ENCODE results near the gene LRP3.
"Not testable (repeated sequence)": the region's sequence is repeated elsewhere in the genome, so short reads cannot be mapped to it uniquely, and the experiment has no call there.

The LRP3 gene

GRCh38 chr19:33220735-33221134, 26.6 kb downstream of the LRP3 start:
- no peak for DNase-seq

- no peak for DNase-seq
Measured at GRCh38 chr19:33221638-33222037, 27.5 kb downstream of the LRP3 start.

DNA sequence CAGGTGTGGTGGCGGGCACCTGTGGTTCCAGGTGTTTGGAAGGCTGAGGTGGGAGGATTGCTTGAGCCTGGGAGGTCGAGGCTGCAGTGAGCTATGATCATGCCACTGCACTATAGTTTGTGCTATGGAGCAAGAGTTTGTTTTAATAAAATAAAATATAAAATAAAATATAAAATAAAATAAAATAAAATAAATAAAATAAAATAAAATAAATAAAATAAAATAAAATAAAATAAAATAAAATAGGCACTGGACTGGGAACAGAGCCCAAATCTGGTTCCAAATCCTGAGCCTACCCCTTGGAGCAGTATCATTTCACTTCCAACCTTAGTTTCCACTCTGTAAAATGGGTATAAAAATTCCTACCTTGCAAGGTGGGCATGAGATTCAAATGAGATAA, 28.1 kb downstream of the LRP3 start:
- not testable (repeated sequence) for DNase-seq

DNA sequence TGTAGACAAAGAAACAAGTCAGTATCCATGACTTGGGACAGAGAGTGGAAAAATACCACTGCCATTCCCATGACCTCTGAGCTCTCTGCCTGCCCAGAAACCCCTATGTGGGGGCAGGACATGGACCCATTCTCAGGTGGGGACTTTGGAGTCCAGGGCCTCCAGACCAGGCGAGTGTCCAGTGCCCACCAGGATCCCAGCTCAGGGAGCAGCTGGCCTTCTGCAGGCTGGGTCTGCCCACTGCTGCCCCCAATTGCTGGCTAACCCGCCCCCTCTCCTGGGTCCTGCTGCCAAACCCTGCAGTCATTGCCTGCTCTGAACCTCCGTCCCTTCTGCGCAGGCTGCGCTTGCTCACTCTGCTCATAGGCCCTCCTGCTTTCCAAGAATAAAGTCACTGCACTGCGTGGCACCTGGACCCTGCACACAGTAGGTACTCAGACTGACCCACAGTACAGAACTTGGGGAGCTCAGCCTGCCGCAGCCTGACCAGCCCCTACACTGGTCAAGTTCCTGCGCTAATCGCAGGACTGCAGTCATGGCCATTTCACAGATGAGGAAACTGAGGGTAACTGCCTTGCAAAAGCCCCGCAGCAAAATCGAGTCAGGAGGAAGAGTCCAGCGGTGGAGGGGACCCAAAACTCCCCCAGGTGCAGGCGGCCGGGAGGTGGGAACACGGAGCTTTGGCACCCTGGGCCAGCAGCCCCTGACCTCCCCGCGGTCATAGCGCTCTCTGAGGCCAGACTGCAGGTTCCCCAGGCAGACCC, 30.7 kb downstream of the LRP3 start:
- no peak for DNase-seq

DNA sequence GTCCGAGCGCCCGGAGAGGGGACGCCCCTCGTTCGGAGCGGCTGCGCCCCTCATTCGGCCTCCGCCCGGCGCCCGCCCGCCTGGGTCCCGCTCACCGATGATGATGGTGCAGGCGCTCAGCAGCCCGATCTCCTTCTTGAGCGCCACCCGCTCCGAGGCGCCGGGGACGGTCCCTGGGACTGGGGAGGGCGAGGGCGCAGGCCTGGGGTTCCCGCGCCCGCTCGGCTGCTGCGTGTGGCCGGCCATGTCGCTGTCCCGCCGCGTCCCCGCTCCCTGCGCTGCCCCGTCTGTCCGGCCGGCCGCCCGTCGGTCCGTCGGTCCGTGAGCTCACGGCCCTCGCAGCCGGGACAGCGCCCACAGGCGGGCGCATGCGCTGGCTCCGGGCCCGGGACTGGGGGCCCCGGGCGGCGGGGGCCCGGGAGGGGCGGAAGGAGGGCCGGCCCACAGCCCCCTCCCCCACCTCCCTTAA, 31.4 kb downstream of the LRP3 start, which contains the start of gene SLC7A10:
Gene SLC7A10, minus strand, starts transcription at position 393 of the 469 bp plus-strand sequence. Its CDS starts 147 bp downstream, at position 246.
- no peak for DNase-seq

GRCh38 chr19:33226550-33227241, 32.6 kb downstream of the LRP3 start:
- DNase-seq, result no peak

- no peak for DNase-seq
Measured at GRCh38 chr19:33227242-33227650, 33.1 kb downstream of the LRP3 start.

GRCh38 chr19:33227870-33228599, 33.9 kb downstream of the LRP3 start:
- DNase-seq, result no peak

DNA sequence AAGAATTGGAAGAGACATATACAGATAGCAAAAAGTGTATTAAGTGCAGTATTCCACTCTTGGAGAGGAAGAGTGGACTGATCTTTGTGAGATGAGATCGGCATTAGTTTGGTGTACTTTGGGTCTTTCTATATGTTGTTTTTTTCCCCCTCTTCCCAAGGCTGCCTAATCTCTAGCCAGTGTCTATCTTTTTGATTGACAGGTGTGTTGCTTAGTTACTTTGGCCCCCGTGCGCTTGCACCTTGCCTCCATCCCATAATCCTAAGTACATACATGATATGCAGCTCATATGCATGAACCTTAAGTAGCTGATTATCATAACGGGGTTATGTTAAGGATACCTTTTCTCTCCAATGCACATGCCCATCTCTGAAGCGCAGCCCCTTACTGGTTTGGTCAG, 35.8 kb downstream of the LRP3 start:
- DNase-seq, result no peak

- DNase-seq, result no peak
Measured at GRCh38 chr19:33231511-33231910, 37.4 kb downstream of the LRP3 start.

DNA sequence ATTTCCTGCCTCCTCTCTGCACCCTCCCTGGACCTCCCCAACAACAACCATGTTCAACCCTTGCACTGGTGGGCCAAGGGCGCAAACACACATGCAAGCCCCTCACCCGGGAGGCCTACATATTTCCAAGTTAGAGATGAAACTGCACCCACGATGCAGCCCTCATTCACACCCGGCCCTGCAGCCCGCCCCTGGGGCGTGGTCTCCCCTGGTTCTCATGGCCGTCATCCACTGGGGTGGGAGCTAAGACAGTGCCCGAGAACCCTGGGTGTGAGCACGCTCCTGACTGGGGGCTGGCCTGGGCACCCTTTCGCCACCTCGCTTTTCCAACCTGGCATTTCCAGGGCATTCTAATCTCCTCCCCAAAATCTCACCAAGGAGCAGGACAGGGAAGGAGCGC, 38.5 kb downstream of the LRP3 start:
- DNase-seq, result no peak

DNA sequence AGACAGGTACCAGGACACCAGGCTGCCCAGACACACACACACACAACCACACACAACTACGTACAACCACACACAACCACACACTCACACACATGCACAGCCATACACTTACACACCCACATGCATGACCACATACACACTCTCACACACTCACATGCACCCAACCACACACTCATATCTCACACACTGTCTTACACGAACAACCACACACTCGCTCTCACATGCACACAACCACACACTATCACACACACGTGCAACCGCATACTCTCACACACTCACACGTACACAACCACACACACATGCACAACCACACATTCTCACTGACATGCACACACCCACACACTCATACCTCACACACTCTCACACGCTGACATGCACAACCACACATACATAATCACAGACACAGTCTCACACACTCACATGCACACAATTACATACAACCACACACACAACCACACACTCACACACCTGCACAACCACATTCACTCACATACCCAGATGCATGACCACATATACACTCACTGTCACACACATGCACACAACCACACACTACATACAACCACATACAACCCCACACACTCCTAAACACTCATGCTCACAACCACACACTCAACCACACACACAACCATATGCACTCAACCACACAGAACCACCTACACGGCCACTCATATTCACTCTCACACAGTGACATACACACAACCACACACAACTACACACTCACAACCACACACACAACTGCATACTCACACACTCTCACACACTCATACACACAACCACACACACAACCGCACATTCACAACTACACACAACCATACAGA, 39.1 kb downstream of the LRP3 start:
- no peak for DNase-seq

GRCh38 chr19:33234092-33234491, 40.0 kb downstream of the LRP3 start:
- DNase-seq, result no peak

GRCh38 chr19:33234736-33235135, 40.6 kb downstream of the LRP3 start:
- no peak for DNase-seq

GRCh38 chr19:33235269-33235995, 41.3 kb downstream of the LRP3 start:
- DNase-seq, result peak; percentile 70

- no peak for DNase-seq
Measured at GRCh38 chr19:33235996-33236350, 41.8 kb downstream of the LRP3 start.

GRCh38 chr19:33236696-33237390, 42.7 kb downstream of the LRP3 start:
- no peak for DNase-seq

GRCh38 chr19:33238481-33239149, 44.5 kb downstream of the LRP3 start:
- no peak for DNase-seq

DNA sequence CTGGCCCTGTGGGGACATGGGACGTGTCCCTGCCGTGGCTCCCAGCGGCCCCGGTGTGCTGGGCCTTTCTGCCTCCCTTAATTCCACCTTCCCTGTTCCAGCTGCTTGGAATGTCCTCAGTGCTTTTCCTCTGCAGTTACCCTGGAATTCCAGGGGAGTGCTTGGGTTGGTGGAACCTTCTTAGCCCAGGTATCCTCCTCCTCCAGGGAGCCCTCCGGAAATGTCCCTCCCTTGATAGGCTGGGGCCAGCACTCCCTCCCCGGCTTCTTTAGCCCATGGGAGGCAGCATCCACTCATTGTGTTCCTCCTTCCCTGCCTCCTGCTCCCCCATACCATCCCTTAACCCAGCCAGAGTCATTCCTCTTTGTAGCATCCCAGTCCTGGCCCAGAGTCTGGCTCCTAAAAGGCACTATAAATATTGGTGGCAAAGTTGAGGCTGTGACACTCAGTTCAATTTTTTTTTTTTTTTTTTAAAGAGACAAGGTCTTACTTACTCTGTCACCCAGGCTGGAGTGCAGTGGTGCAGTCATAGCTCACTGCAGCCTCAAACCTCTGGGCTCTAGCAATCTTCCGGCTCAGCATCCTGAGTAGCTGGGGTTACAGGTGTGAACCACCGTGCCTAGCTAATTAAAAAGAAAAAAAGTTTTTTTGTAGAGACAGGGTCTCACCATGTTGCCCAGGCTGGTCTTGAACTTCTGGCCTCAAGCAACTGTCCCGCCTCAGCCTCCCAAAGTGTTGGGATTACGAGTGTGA, 45.3 kb downstream of the LRP3 start:
- DNase-seq, result no peak

GRCh38 chr19:33240181-33240771, 46.1 kb downstream of the LRP3 start:
- no peak for DNase-seq
